Fibroblast of villous mesenchyme (primary cell): ENCODE data around the gene MAMDC4. TPM values are rescaled to one million over a fixed set of nuclear protein-coding genes. Genes with fewer than 3 reads are reported as not detected.
A peak's percentile ranks its signal among the peaks of the same experiment; 100 is the strongest.
"Not testable (repeated sequence)": the region's sequence is repeated elsewhere in the genome, so short reads cannot be mapped to it uniquely, and the experiment has no call there.

Source experiments
- DNase-seq: peaks from one replicate; pipeline ENCODE4 v3.0.0-alpha.2; 2010; ENCODE audit warnings: low read depth
- H3K4me3 ChIP-seq: 2 replicates; pipeline ENCODE4 v1.5.1; 2011; ENCODE audit warnings: low read depth, mild to moderate bottlenecking, low read length
- CTCF ChIP-seq: IDR thresholded peaks from 2 replicates; pipeline ENCODE4 v1.5.1; 2012; ENCODE audit warnings: low read depth, mild to moderate bottlenecking, low read length; ENCODE audit not compliant: insufficient read depth
- total RNA-seq: library from RNA; depleted of rRNA; stranded (reverse); fragments of >200 nt; gene quantifications from 2 replicates; pipeline ENCODE4 v1.2.3, GENCODE V29; 2012

MAMDC4 gene
- total RNA-seq, 1 donor: 3.0 TPM

GRCh38 chr9:136863623-136864273 is 11.6 kb downstream of the MAMDC4 start:
- DNase-seq: no peak
- no peak overlapping the region for H3K4me3 ChIP-seq
- no peak for TF ChIP-seq CTCF

GRCh38 chr9:136865041-136865767 is 13.1 kb downstream of the MAMDC4 start:
- DNase-seq: no peak
- TF ChIP-seq CTCF: no peak
- H3K4me3 ChIP-seq: peak overlapping the region; percentile 82

- DNase-seq: no peak
- H3K4me3 ChIP-seq: peak overlapping the region; percentile 82
- no peak for TF ChIP-seq CTCF
These were observed 13.6 kb downstream of the MAMDC4 start for GRCh38 chr9:136865768-136866103.

GRCh38 chr9:136866898-136867421 is 14.8 kb downstream of the MAMDC4 start:
- DNase-seq: not testable (repeated sequence)
- peak overlapping the region; percentile 82 for H3K4me3 ChIP-seq

GRCh38 chr9:136867480-136867879 is 15.3 kb downstream of the MAMDC4 start:
- no peak for TF ChIP-seq CTCF
- no peak overlapping the region for H3K4me3 ChIP-seq
- no peak for DNase-seq

- H3K4me3 ChIP-seq: no peak overlapping the region
- DNase-seq: no peak
- TF ChIP-seq CTCF: no peak
These were observed 15.8 kb downstream of the MAMDC4 start for GRCh38 chr9:136867917-136868316.

GRCh38 chr9:136868644-136869043 is 16.5 kb downstream of the MAMDC4 start:
- DNase-seq: no peak
- no peak overlapping the region for H3K4me3 ChIP-seq
- no peak for TF ChIP-seq CTCF

- DNase-seq, H3K4me3 ChIP-seq: not testable (repeated sequence)
These were observed 17.5 kb downstream of the MAMDC4 start for GRCh38 chr9:136869611-136870010.
